ENCODE data around the gene LRRC4B.

DNA sequence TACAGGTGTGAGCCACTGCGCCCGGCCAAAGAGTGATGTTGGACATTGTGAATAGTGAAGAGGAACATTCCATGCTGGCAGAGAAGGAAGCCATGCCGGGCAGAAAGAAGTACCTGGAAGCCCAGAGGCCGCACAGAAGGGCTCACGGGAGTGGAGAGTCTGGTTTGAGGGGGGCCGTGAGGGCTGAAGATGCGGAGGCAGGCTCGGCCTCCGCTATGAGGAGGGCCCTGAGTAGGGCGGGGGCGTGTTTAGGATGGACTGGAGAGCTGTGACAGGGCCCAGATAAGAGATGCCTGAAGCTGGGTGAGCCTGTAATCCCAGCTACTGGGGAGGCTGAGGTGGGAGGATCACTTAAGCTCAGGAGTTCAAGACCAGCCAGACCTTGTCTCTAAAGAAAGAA is 58.9 kb downstream of the LRRC4B start:
- TF ChIP-seq POLR2A (IDR thresholded peaks at IDR 0.05) (no peak), POLR2AphosphoS5 (IDR thresholded peaks at IDR 0.05) (no peak), EP300 (IDR thresholded peaks at IDR 0.05) (no peak)
- TF ChIP-seq, protein P1, sequence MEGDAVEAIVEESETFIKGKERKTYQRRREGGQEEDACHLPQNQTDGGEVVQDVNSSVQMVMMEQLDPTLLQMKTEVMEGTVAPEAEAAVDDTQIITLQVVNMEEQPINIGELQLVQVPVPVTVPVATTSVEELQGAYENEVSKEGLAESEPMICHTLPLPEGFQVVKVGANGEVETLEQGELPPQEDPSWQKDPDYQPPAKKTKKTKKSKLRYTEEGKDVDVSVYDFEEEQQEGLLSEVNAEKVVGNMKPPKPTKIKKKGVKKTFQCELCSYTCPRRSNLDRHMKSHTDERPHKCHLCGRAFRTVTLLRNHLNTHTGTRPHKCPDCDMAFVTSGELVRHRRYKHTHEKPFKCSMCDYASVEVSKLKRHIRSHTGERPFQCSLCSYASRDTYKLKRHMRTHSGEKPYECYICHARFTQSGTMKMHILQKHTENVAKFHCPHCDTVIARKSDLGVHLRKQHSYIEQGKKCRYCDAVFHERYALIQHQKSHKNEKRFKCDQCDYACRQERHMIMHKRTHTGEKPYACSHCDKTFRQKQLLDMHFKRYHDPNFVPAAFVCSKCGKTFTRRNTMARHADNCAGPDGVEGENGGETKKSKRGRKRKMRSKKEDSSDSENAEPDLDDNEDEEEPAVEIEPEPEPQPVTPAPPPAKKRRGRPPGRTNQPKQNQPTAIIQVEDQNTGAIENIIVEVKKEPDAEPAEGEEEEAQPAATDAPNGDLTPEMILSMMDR (IDR thresholded peaks at IDR 0.05) = no peak

Measured in upper lobe of left lung (tissue), 4 donors.